ENCODE results near the gene NARF. TPM values are rescaled to one million over a fixed set of nuclear protein-coding genes. Genes with fewer than 3 reads are reported as not detected.

NARF gene
- total and polyA plus RNA-seq, 2 donors (not counting 3 experiments of a cell fraction or from before 2014, with no cell fraction given): 83.4 to 158 TPM

DNA sequence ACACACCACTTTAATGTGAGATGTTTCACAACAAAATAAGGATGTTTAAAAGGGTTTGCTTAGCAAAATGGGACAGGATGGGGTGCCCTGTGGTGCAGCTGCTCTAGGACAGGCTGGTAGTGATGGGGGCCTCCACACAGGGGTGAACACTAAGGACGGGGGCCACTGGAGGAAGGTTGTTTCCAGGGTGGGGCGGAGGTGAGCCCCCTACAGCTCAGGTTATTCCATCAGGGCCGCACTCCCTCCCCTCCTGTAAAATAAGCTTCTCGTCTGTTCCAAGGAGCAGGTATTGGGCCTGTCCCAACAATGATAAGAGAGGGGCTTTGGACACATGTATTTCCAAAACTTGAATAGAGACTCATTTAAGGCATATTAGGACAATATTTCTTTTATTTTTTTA, 42.3 kb upstream of the NARF start:
- ChIA-PET CTCF (interaction anchor here (0.5 to 1.3 kb wide), 2 partner anchors 54 to 65 kb away, joined by 3 read pairs; no protein-coding TSS in a partner anchor), POLR2A (no interaction called here)
- no peaks in the 10 kb centered on the region for H3K36me3 ChIP-seq (ENCODE audit: control insufficient read depth in 2 of 2, extremely low read depth in 1 of 2, insufficient read depth in 2 of 2, low read length in 2 of 2)
- peaks cover 12% of the 10 kb centered on the region for H3K4me1 ChIP-seq (ENCODE audit: control insufficient read depth, extremely low read depth, insufficient read depth, low read length)
- DNase-seq (ENCODE audit: low read depth, low spot score) (no peak), FAIRE-seq (no peak)
- H3K27me3 ChIP-seq (ENCODE audit: control insufficient read depth in 2 of 2, insufficient read depth in 2 of 2, low read length in 2 of 2): no peaks in the 10 kb centered on the region
- no peak overlapping the region for H3K27ac ChIP-seq (ENCODE audit: insufficient read depth, low read depth, low read length)
- BruUV-seq (replicated peaks): no TSS peak
- H2AFZ ChIP-seq (ENCODE audit: low read depth, low read length): no peak overlapping the region
- TF ChIP-seq POLR2A (IDR thresholded peaks at IDR 0.05; ENCODE audit: low read depth, low read length) (no peak), JUN (IDR thresholded peaks at IDR 0.05; ENCODE audit: borderline replicate concordance, insufficient read depth, insufficient read length, low read depth) (no peak), POLR2AphosphoS5 (IDR thresholded peaks at IDR 0.05; ENCODE audit: insufficient read depth, low read depth, low read length) (no peak), FOS (IDR thresholded peaks at IDR 0.05; ENCODE audit: borderline replicate concordance, insufficient read depth, low read length) (no peak), GATA2 (IDR thresholded peaks at IDR 0.05; ENCODE audit: insufficient read depth, insufficient read length, low read depth, low read length) (no peak), MYC (IDR thresholded peaks at IDR 0.05; ENCODE audit: low read depth, low read length) (no peak), EZH2 (IDR thresholded peaks at IDR 0.05; ENCODE audit: borderline replicate concordance, low read depth, low read length, severe bottlenecking) (no peak)
- TF ChIP-seq, protein P1, sequence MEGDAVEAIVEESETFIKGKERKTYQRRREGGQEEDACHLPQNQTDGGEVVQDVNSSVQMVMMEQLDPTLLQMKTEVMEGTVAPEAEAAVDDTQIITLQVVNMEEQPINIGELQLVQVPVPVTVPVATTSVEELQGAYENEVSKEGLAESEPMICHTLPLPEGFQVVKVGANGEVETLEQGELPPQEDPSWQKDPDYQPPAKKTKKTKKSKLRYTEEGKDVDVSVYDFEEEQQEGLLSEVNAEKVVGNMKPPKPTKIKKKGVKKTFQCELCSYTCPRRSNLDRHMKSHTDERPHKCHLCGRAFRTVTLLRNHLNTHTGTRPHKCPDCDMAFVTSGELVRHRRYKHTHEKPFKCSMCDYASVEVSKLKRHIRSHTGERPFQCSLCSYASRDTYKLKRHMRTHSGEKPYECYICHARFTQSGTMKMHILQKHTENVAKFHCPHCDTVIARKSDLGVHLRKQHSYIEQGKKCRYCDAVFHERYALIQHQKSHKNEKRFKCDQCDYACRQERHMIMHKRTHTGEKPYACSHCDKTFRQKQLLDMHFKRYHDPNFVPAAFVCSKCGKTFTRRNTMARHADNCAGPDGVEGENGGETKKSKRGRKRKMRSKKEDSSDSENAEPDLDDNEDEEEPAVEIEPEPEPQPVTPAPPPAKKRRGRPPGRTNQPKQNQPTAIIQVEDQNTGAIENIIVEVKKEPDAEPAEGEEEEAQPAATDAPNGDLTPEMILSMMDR (IDR thresholded peaks at IDR 0.05; ENCODE audit: extremely low read depth in 1 of 2, insufficient read depth in 1 of 2, low read depth in 1 of 2, low read length in 2 of 2): no peak
- TF ChIP-seq, protein P2, sequence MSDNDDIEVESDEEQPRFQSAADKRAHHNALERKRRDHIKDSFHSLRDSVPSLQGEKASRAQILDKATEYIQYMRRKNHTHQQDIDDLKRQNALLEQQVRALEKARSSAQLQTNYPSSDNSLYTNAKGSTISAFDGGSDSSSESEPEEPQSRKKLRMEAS (IDR thresholded peaks at IDR 0.05; ENCODE audit: insufficient read depth, insufficient read length): no peak
- H4K20me1 ChIP-seq (replicated peaks; ENCODE audit: control insufficient read depth, extremely low read depth, insufficient read depth, low read length): no peaks in the 10 kb centered on the region
- H3K9me3 ChIP-seq (replicated peaks; ENCODE audit: control insufficient read depth, insufficient read depth, low read length): no peaks in the 10 kb centered on the region
- dilution Hi-C loops (cut with MboI; ENCODE audit: extremely low pct_ligation_motif_present, low sequenced_read_pairs): no loop called here
- no peaks in the 10 kb centered on the region for H3K9me1 ChIP-seq (replicated peaks; ENCODE audit: control insufficient read depth, extremely low read depth, insufficient read depth, low read length)
- intact Hi-C loops (cut with micrococcal nuclease): loop anchor here (5.0 to 10.0 kb wide), 3 partner anchors 119 to 381 kb away; partner anchors contain the start of genes DCXR and RAC3
- H3K4me2 ChIP-seq (ENCODE audit: insufficient read depth, low read length): no peak overlapping the region
- no peak overlapping the region for H3K9ac ChIP-seq (replicated peaks; ENCODE audit: extremely low read depth, insufficient read depth, low read length)
- no peak overlapping the region for H3K4me3 ChIP-seq (replicated peaks in 1 of 3; ENCODE audit: insufficient read depth in 1 of 3, low read depth in 1 of 3, low read length in 3 of 3)
- no peaks in the 10 kb centered on the region for H3K79me2 ChIP-seq (ENCODE audit: control insufficient read depth, insufficient read depth, low read length)

Data from endothelial cell of umbilical vein (primary cell).